Stomach (tissue), 9 donors: Measurements from ENCODE around the gene RRP12. TPM values are rescaled to one million over a fixed set of nuclear protein-coding genes. Genes with fewer than 3 reads are reported as not detected.
A peak's percentile ranks its signal among the peaks of the same experiment; 100 is the strongest.

Experiments
- DNase-seq, 2 donors: peaks; one replicate each; pipeline versions ENCODE4 v3.0.0 to v3.0.0-alpha.2; 2013 to 2019
- H3K27ac ChIP-seq, 5 donors: fragments of 200-600 bp in 4 of 5; sonication (generic) in 4 of 5; one replicate each; pipeline ENCODE4 v1.5.1; 2013 to 2019; ENCODE audit warnings: mild to moderate bottlenecking in 1 of 5, moderate library complexity in 1 of 5
- H3K27me3 ChIP-seq, 3 donors: fragments of 200-600 bp; sonication (generic); one replicate each; pipeline ENCODE4 v1.5.1; 2017 to 2019; ENCODE audit warnings: mixed run types in 1 of 3
- H3K36me3 ChIP-seq, 4 donors: fragments of 200-600 bp; sonication (generic); 1 replicate in 3 of 4; 2 replicates in 1 of 4; pipeline ENCODE4 v1.5.1; 2016 to 2019
- H3K4me1 ChIP-seq, 4 donors: fragments of 200-600 bp; sonication (generic); one replicate each; pipeline ENCODE4 v1.5.1; 2016 to 2019
- H3K4me3 ChIP-seq, 4 donors: fragments of 200-600 bp; sonication (generic) in 3 of 4; one replicate each; pipeline ENCODE4 v1.5.1; 2016 to 2019; ENCODE audit warnings: mild to moderate bottlenecking in 1 of 4
- H3K9me3 ChIP-seq, 4 donors: fragments of 200-600 bp; sonication (generic); one replicate each; pipeline ENCODE4 v1.5.1; 2016 to 2019
- CTCF ChIP-seq, 7 experiments: fragments of 450-650 bp in 4 of 7; fragments of 200-600 bp in 3 of 7; sonication (generic) in 3 of 7; IDR thresholded peaks; one replicate each; pipeline ENCODE4 v1.5.1; 2016 to 2019; ENCODE audit warnings: antibody characterized with exemption in 7 of 7, control low read depth in 2 of 7, mild to moderate bottlenecking in 1 of 7
- EP300 ChIP-seq: sonication (generic); formaldehyde crosslinking; IDR thresholded peaks from one replicate; pipeline ENCODE4 v1.6.1; 2017; ENCODE audit warnings: antibody characterized with exemption
- POLR2A ChIP-seq, 4 donors: fragments of 450-650 bp; IDR thresholded peaks; one replicate each; pipeline ENCODE4 v1.6.1; 2016; ENCODE audit warnings: antibody characterized with exemption in 4 of 4, control low read depth in 2 of 4, mild to moderate bottlenecking in 1 of 4, moderate library complexity in 1 of 4
- POLR2AphosphoS5 ChIP-seq, 3 donors: sonication (generic); formaldehyde crosslinking; IDR thresholded peaks; one replicate each; pipeline ENCODE4 v1.6.1; 2016; ENCODE audit warnings: antibody characterized with exemption in 3 of 3
- WGBS, 5 donors: extraction: QIAGEN DNeasy Blood & Tissue Kit in 3 of 5; methylation state at CpG; one replicate each; pipeline versions ENCODE4 v1.1.5 to v1.1.7; 2013 to 2018; 5-methylcytosine and 5-hydroxymethylcytosine counted together
- intact Hi-C: fragments of 100-400 bp; cut with DNase I; formaldehyde crosslinking; loops from one replicate; pipeline ENCODE4 v1.15.1; 2023; ENCODE audit warnings: low total_unique reads
- polyA plus RNA-seq, 3 donors: library from polyadenylated mRNA; stranded (reverse); fragments of 200-250 nt; gene quantifications; one replicate each; pipeline ENCODE4 v1.2.3, GENCODE V29; 2013
- total RNA-seq, 5 donors: library from RNA; depleted of rRNA; stranded (reverse); fragments of >200 nt; gene quantifications; one replicate each; pipeline versions ENCODE4 v1.1.0 to v1.2.3, GENCODE V29; 2014 to 2016
- donor health status: healthy with polysubstance abuse.
- donor health status: Bipolar disorder and iron deficiency.
- donor health status: healthy.

Gene RRP12
- total and polyA plus RNA-seq, 8 donors, result 3.5 to 22.2 (median 14.4) TPM

GRCh38 chr10:97360705-97361536, 40.2 kb downstream of the RRP12 start:
- no peaks in the 10 kb centered on the region for H3K9me3 ChIP-seq
- peaks cover 15 to 96% (median 89%) of the 10 kb centered on the region in 4 donors for H3K36me3 ChIP-seq
- no peak for DNase-seq
- H3K27ac ChIP-seq, result no peak overlapping the region
- TF ChIP-seq CTCF (IDR thresholded peaks at IDR 0.05) (no peak), EP300 (no peak), POLR2AphosphoS5 (IDR thresholded peaks at IDR 0.05) (no peak), POLR2A (IDR thresholded peaks at IDR 0.05) (no peak)
- H3K4me3 ChIP-seq, result no peak overlapping the region
- intact Hi-C loops, result no loop called here
- no peaks in the 10 kb centered on the region for H3K27me3 ChIP-seq
- WGBS, 5 donors, result 88 to 97% (median 90%) methylated on average over 10 to 11 of the region's 11 CpGs
- H3K4me1 ChIP-seq, result peaks cover 0 to 17% (median 0%) of the 10 kb centered on the region in 4 donors

GRCh38 chr10:97358781-97359180, 42.4 kb downstream of the RRP12 start:
- Histone ChIP-seq H3K36me3 (peaks cover 13 to 81% (median 70%) of the 10 kb centered on the region in 4 donors), H3K4me3 (no peak overlapping the region), H3K27ac (no peak overlapping the region), H3K4me1 (peaks cover 0 to 16% (median 2%) of the 10 kb centered on the region in 4 donors), H3K9me3 (no peaks in the 10 kb centered on the region), H3K27me3 (no peaks in the 10 kb centered on the region)
- no peak for DNase-seq
- WGBS, 5 donors, result 70 to 80% (median 78%) methylated on average over 2 to 3 of the region's 3 CpGs
- TF ChIP-seq POLR2AphosphoS5 (IDR thresholded peaks at IDR 0.05) (no peak), EP300 (no peak), POLR2A (IDR thresholded peaks at IDR 0.05) (no peak)
- intact Hi-C loops, result no loop called here

GRCh38 chr10:97358349-97358748, 42.8 kb downstream of the RRP12 start:
- peaks cover 11 to 77% (median 66%) of the 10 kb centered on the region in 4 donors for H3K36me3 ChIP-seq
- no peak overlapping the region for H3K4me3 ChIP-seq
- H3K27ac ChIP-seq, result no peak overlapping the region
- no peak for TF ChIP-seq POLR2A (IDR thresholded peaks at IDR 0.05)
- no peak for TF ChIP-seq CTCF (IDR thresholded peaks at IDR 0.05)
- TF ChIP-seq EP300, result no peak
- no peak for TF ChIP-seq POLR2AphosphoS5 (IDR thresholded peaks at IDR 0.05)
- H3K9me3 ChIP-seq, result no peaks in the 10 kb centered on the region
- DNase-seq, result peak in 1 of 2 donors; percentile 1
- H3K4me1 ChIP-seq, result peaks cover 0 to 16% (median 2%) of the 10 kb centered on the region in 4 donors
- WGBS, 5 donors, result 93 to 98% (median 95%) methylated on average over 4 of the region's 4 CpGs
- intact Hi-C loops, result no loop called here
- no peaks in the 10 kb centered on the region for H3K27me3 ChIP-seq

- intact Hi-C loops, result no loop called here
- WGBS, 5 donors, result 78 to 98% (median 88%) methylated on average over 7 of the region's 7 CpGs
These were observed 44.2 kb downstream of the RRP12 start for GRCh38 chr10:97356918-97357317.

More at GRCh38 chr10:97356918-97357317, 44.2 kb downstream of the RRP12 start:
- Histone ChIP-seq H3K27me3 (no peaks in the 10 kb centered on the region), H3K9me3 (no peaks in the 10 kb centered on the region), H3K36me3 (peaks cover 7 to 64% (median 52%) of the 10 kb centered on the region in 4 donors), H3K4me1 (peaks cover 0 to 16% (median 2%) of the 10 kb centered on the region in 4 donors), H3K4me3 (no peak overlapping the region), H3K27ac (no peak overlapping the region)
- no peak for DNase-seq
- no peak for TF ChIP-seq CTCF (IDR thresholded peaks at IDR 0.05)
- no peak for TF ChIP-seq POLR2AphosphoS5 (IDR thresholded peaks at IDR 0.05)
- TF ChIP-seq EP300, result no peak
- no peak for TF ChIP-seq POLR2A (IDR thresholded peaks at IDR 0.05)
